GM12878 (cell line): ENCODE measurements around the gene PSME3IP1. TPM values are rescaled to one million over a fixed set of nuclear protein-coding genes. Genes with fewer than 3 reads are reported as not detected.

Experiments used
- ATAC-seq: fragments of 200-7000 bp; cut with Tn5 transposase; 3 replicates; pipeline ENCODE4 v1.9.1; 2020; ENCODE audit warnings: mild to moderate bottlenecking, moderate library complexity
- BruUV-seq: library from RNA; stranded (reverse); fragments of 400-500 nt; replicated peaks from 2 replicates; lab custom pipeline; 2021; lab: Mats Ljungman, UMichigan
- CTCF ChIA-PET: fragments of 300-600 bp; sonication (Branson Sonifier 250); formaldehyde crosslinking; extraction: SDS; loops from one replicate; lab custom pipeline; 2021; ENCODE audit warnings: inconsistent platforms; lab: Yijun Ruan, JAX
- POLR2A ChIA-PET: fragments of 350-600 bp; formaldehyde crosslinking; extraction: SDS; loops from one replicate; lab custom pipeline; 2021; ENCODE audit warnings: inconsistent platforms; lab: Charles Lee
- RAD21 ChIA-PET: fragments of 300-600 bp; sonication (Branson Sonifier 250); formaldehyde crosslinking; loops from one replicate; lab custom pipeline; 2023; ENCODE audit warnings: antibody characterized with exemption; ENCODE audit not compliant: unreplicated experiment; lab: Charles Lee
- SMC1A ChIA-PET: fragments of 300-600 bp; sonication (Branson Sonifier 250); formaldehyde crosslinking; loops from one replicate; lab custom pipeline; 2023; ENCODE audit not compliant: unreplicated experiment, uncharacterized antibody; lab: Charles Lee
- DNase-seq: peaks from one replicate; pipeline ENCODE4 v3.0.0-alpha.2; 2011; ENCODE audit warnings: low read depth, low spot score
- FAIRE-seq: peaks from 3 replicates; lab custom pipeline; 2011; peaks lifted over from hg19 to GRCh38; lab: Jason Lieb, UNC
- H2AFZ ChIP-seq: 2 replicates; pipeline ENCODE4 v1.6.0; 2011; ENCODE audit warnings: low read depth, low read length, control low read depth; ENCODE audit not compliant: control insufficient read depth
- H3K27ac ChIP-seq: 2 replicates; pipeline ENCODE4 v1.5.1; 2011; ENCODE audit warnings: control low read depth; ENCODE audit not compliant: control insufficient read depth, insufficient read depth
- H3K27me3 ChIP-seq, 2 experiments: replicated peaks in 1 of 2; 2 replicates each; pipeline versions ENCODE4 v1.6.0 to v1.6.1; 2011; ENCODE audit warnings: low read length in 1 of 2; ENCODE audit not compliant: control insufficient read depth in 2 of 2, insufficient read depth in 2 of 2
- H3K36me3 ChIP-seq, 2 experiments: 2 replicates each; pipeline ENCODE4 v1.5.1; 2011; ENCODE audit warnings: low read length in 1 of 2; ENCODE audit not compliant: control insufficient read depth in 2 of 2, insufficient read depth in 2 of 2
- H3K4me1 ChIP-seq: 2 replicates; pipeline ENCODE4 v1.6.1; 2011; ENCODE audit warnings: mild to moderate bottlenecking, low read length, moderate library complexity, mixed read lengths; ENCODE audit not compliant: control insufficient read depth, insufficient read depth
- H3K4me2 ChIP-seq: 2 replicates; pipeline ENCODE4 v1.6.0; 2011; ENCODE audit warnings: control low read depth; ENCODE audit not compliant: control insufficient read depth, insufficient read depth
- H3K4me3 ChIP-seq: fragments of 200-600 bp; sonication (generic); 2 replicates; pipeline ENCODE4 v1.5.1; 2016
- H3K79me2 ChIP-seq: 2 replicates; pipeline ENCODE4 v1.6.0; 2011; ENCODE audit warnings: low read length; ENCODE audit not compliant: control insufficient read depth, insufficient read depth
- H3K9ac ChIP-seq: 2 replicates; pipeline ENCODE4 v1.8.0; 2011; ENCODE audit warnings: low read length, control low read depth, mixed read lengths; ENCODE audit not compliant: control insufficient read depth, insufficient read depth
- H3K9me3 ChIP-seq: replicated peaks from 3 replicates; pipeline ENCODE4 v1.5.1; 2011; ENCODE audit warnings: mild to moderate bottlenecking, low read length; ENCODE audit not compliant: control insufficient read depth, insufficient read depth
- H4K20me1 ChIP-seq: 2 replicates; pipeline ENCODE4 v1.6.0; 2011; ENCODE audit not compliant: control insufficient read depth, insufficient read depth
- BMI1 ChIP-seq: fragments of 450-650 bp; IDR thresholded peaks from 2 replicates; pipeline ENCODE4 v1.6.1; 2016; ENCODE audit warnings: mild to moderate bottlenecking, moderate library complexity, borderline replicate concordance
- ESRRA ChIP-seq: IDR thresholded peaks from 2 replicates; pipeline ENCODE4 v1.6.1; 2012; ENCODE audit warnings: mild to moderate bottlenecking, low read length, improper control_type of control experiment
- KLF5 ChIP-seq: fragments of 450-650 bp; IDR thresholded peaks from 2 replicates; pipeline ENCODE4 v1.6.1; 2014; ENCODE audit warnings: mild to moderate bottlenecking; ENCODE audit not compliant: partially characterized antibody
- PBX3 ChIP-seq: IDR thresholded peaks from 2 replicates; pipeline ENCODE4 v1.6.1; 2011; ENCODE audit warnings: mild to moderate bottlenecking, low read depth, low read length, moderate library complexity; ENCODE audit not compliant: insufficient replicate concordance
- WGBS: methylation state at CpG from one replicate; pipeline ENCODE4 v1.1.6; 2016; ENCODE audit warnings: low lambda C conversion rate; ENCODE audit not compliant: insufficient replicate concordance, insufficient coverage; ENCODE audit errors: missing lambda C conversion rate; 5-methylcytosine and 5-hydroxymethylcytosine counted together
- in situ Hi-C: fragments of 300-500 bp; cut with MboI; formaldehyde crosslinking; loops from 9 replicates; pipeline ENCODE4 v1.14.3; 2018; ENCODE audit warnings: mixed read lengths
- intact Hi-C: fragments of 100-400 bp; cut with micrococcal nuclease; formaldehyde crosslinking; loops from one replicate; pipeline ENCODE4 v1.14.2; 2022; ENCODE audit not compliant: unreplicated experiment
- polyA plus RNA-seq, 11 experiments: library from polyadenylated mRNA; depleted of rRNA in 4 of 11; unstranded in 6 of 11; stranded (reverse) in 5 of 11; fragments of >200 nt; fragmentation: Nextera tagmentation in 4 of 11; fragmentation: Illumina TruSeq in 1 of 11; extraction: Ambion mirVana in 4 of 11; extraction: Trizol in 1 of 11; gene quantifications; 1 replicate in 1 of 11; 2 replicates in 10 of 11; pipeline versions ENCODE4 v1.2.1 to v1.2.3, GENCODE V29; 2011 to 2016; ENCODE audit warnings: inconsistent platforms in 2 of 11, missing spikeins in 2 of 11, low read depth in 1 of 11
- total RNA-seq, 4 experiments: library from RNA; depleted of rRNA in 3 of 4; stranded (reverse); fragments of >200 nt in 3 of 4; fragmentation: Illumina TruSeq in 1 of 4; extraction: Trizol in 1 of 4; gene quantifications; 2 replicates each; pipeline versions ENCODE4 v1.2.1 to v1.2.3, GENCODE V29; 2013 to 2021
- TF ChIP-seq, protein P1 (sequence below): fragments of 450-650 bp; IDR thresholded peaks from 2 replicates; pipeline ENCODE4 v1.6.1; 2014; ENCODE audit warnings: mild to moderate bottlenecking
- TF ChIP-seq, protein P2 (sequence below): fragments of 450-650 bp; conservative IDR thresholded peaks from 2 replicates; pipeline ENCODE4 v1.6.1; 2017; ENCODE audit warnings: mild to moderate bottlenecking, moderate library complexity

PSME3IP1 gene
- total and polyA plus RNA-seq, 10 of the 15 experiments (the other 5 are each of a cell fraction or from before 2014, with no cell fraction given) = 67.9 to 174 (median 111) TPM

DNA sequence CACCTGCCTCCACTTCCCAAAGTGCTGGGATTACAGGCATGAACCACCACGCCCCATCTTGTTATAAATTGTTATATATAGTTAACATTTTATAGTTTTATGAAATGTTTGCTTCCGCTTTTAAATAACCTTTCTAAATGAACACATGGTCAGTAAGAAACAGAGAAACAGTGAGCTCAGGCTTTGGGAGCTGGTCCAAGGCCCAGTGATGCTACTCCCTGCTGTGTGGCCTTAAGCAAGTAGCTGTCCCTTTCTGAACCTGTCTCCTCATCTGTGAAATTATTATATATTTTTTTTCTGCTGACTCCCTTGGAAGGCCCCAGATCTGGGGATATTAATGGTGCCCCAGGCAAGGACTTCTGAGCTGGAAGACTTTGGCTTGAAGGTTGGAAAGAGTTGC is 74.4 kb downstream of the PSME3IP1 start:
- ATAC-seq (no peak), FAIRE-seq (no peak), DNase-seq (no peak)
- no peaks in the 10 kb centered on the region for H3K79me2 ChIP-seq
- SMC1A ChIA-PET = interaction anchor here (0.8 to 1.5 kb wide), 7 partner anchors 10 to 58 kb away, joined by 3 to 4 read pairs (median 3); partner anchors contain the start of gene CPNE2
- POLR2A ChIA-PET = interaction anchor here (1.0 kb wide), 1 partner anchor 9 kb away, joined by 3 read pairs; no protein-coding TSS in a partner anchor
- no peaks in the 10 kb centered on the region for H3K9me3 ChIP-seq
- 68% methylated on average over 2 of the region's 2 CpGs for WGBS
- no TSS peak for BruUV-seq
- peaks cover 24% of the 10 kb centered on the region for H3K4me1 ChIP-seq
- no peak overlapping the region for H3K4me3 ChIP-seq
- no peaks in the 10 kb centered on the region for H3K36me3 ChIP-seq
- no peaks in the 10 kb centered on the region for H3K27me3 ChIP-seq
- intact Hi-C loops = no loop called here
- H2AFZ ChIP-seq = no peak overlapping the region
- in situ Hi-C loops = no loop called here
- no peak overlapping the region for H3K27ac ChIP-seq
- H4K20me1 ChIP-seq = no peaks in the 10 kb centered on the region
- TF ChIP-seq ESRRA = no peak
- TF ChIP-seq, protein P1, sequence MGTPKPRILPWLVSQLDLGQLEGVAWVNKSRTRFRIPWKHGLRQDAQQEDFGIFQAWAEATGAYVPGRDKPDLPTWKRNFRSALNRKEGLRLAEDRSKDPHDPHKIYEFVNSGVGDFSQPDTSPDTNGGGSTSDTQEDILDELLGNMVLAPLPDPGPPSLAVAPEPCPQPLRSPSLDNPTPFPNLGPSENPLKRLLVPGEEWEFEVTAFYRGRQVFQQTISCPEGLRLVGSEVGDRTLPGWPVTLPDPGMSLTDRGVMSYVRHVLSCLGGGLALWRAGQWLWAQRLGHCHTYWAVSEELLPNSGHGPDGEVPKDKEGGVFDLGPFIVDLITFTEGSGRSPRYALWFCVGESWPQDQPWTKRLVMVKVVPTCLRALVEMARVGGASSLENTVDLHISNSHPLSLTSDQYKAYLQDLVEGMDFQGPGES = no peak
- TF ChIP-seq, protein P2, sequence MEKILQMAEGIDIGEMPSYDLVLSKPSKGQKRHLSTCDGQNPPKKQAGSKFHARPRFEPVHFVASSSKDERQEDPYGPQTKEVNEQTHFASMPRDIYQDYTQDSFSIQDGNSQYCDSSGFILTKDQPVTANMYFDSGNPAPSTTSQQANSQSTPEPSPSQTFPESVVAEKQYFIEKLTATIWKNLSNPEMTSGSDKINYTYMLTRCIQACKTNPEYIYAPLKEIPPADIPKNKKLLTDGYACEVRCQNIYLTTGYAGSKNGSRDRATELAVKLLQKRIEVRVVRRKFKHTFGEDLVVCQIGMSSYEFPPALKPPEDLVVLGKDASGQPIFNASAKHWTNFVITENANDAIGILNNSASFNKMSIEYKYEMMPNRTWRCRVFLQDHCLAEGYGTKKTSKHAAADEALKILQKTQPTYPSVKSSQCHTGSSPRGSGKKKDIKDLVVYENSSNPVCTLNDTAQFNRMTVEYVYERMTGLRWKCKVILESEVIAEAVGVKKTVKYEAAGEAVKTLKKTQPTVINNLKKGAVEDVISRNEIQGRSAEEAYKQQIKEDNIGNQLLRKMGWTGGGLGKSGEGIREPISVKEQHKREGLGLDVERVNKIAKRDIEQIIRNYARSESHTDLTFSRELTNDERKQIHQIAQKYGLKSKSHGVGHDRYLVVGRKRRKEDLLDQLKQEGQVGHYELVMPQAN = no peak
- TF ChIP-seq BMI1 = no peak
- TF ChIP-seq KLF5 = no peak
- TF ChIP-seq PBX3 = no peak
- CTCF ChIA-PET = interaction anchor here (1.0 to 3.2 kb wide), 6 partner anchors 11 to 38 kb away, joined by 3 to 15 read pairs (median 3); partner anchors contain the start of gene CPNE2
- no peak overlapping the region for H3K4me2 ChIP-seq
- no peak overlapping the region for H3K9ac ChIP-seq
- RAD21 ChIA-PET = interaction anchor here (0.8 to 1.6 kb wide), 3 partner anchors 55 to 148 kb away, joined by 3 to 4 read pairs (median 4); no protein-coding TSS in a partner anchor
